Stimulated activated CD8-positive, alpha-beta memory T cell treated with anti-CD3 and anti-CD28 coated beads, Interleukin-12 subunit alpha, Interleukin-12 subunit beta, amount 100 ng/mL, for 1 hour (primary cell): ENCODE results near the gene STX16.
A peak's percentile ranks its signal among the peaks of the same experiment; 100 is the strongest.

ENCODE experiments used
- DNase-seq: peaks from one replicate; pipeline ENCODE4 v3.0.0-alpha.2; 2020; ENCODE audit warnings: low read depth

Gene STX16

GRCh38 chr20:58618351-58619076 lies 32.6 kb upstream of the STX16 start:
- DNase-seq: no peak

- DNase-seq: no peak
Measured at GRCh38 chr20:58619077-58619863, 31.8 kb upstream of the STX16 start.

DNA sequence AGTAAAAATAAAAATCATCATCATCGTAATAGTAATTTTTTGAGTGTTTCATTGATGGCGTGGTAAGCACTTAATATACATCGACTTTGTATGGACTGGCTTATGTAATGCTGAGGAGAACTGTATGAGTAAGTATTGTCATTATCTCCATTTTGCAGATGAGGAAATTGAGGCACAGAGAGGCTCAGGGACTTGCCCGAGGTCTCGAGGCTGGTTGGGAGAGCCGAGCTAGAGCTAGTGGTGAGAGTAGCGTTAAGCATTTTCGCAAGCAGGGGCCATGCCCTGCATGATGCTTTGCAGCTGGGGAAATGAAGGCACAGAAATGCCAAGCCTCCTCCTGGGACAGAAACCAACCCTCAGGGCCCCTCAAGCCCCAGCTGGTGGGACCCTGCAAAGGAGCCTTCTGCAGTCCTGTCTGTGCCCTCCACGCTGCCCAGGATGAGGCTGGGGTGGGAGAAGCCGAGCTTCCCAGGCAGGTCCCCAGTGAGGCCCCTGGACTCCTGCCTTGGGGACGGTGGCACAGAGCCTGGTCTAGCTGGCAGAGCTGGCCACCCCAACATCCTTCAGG lies 31.1 kb upstream of the STX16 start:
- DNase-seq: no peak

GRCh38 chr20:58621906-58622548 lies 29.1 kb upstream of the STX16 start:
- no peak for DNase-seq

DNA sequence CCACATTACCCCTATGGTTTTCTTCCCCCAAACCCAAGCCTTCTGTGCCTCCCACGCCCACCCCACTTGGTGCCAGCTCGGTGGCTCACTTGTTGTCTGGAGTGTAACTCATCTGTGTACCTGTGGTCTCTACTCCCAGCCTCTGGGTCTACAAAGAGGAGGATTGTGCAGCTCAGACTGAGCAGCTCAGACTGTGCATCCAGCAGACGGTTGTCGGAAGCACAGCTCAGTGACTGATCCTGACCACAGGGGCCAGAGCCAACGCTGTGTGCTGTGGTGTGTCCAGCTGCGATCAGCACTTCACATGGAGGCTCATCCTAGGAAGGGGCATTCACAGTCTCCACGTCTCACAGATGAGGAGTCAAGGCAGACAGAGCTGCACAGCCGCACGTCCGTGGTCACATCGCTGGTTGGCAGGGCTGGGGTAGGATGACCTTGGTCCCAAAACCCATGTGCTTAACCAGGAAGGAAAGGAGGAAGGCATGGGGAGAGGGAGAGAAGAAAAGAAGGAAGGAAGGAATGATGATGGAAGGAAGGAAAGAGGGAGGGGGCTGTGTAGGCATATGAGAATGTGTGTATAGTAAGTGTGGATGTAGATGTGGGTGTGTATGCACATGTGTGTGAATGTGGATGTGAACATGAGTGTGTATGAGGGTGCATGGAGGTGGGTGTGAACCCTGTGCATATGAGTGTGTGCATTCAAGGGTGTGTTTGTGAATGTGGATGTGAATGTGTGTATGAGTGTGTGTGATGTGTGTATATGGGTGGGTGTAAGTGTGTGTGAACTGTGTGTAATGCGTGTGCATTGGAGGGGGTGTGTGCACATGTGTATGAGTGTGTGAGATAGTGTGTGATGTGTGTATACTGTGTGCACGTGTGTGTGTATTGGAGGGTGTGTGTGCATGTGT lies 28.2 kb upstream of the STX16 start:
- no peak for DNase-seq

GRCh38 chr20:58623579-58624473 lies 27.3 kb upstream of the STX16 start:
- no peak for DNase-seq

DNA sequence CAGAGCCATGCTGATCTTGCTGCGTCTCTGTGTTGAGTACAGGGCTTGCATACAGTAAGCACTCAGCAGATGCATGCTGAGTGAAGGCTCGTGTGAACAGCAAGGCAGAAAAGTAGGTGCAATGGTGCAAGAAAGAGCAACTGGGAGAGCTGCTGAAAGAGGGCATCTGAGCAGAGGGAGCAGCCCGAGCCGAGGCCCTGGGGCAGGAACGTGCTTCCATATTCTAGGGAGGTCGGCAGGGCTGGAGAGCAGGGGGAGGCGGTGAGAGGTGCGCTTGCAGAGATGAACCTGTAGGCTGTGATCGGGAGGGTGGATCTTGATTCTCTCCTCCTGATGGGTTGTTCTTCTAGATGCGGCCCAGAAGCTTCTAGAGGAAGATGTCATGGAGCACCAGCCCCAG lies 26.4 kb upstream of the STX16 start:
- no peak for DNase-seq

GRCh38 chr20:58625585-58625984 lies 25.5 kb upstream of the STX16 start:
- no peak for DNase-seq

- no peak for DNase-seq
Measured at GRCh38 chr20:58626051-58626450, 25.0 kb upstream of the STX16 start.

DNA sequence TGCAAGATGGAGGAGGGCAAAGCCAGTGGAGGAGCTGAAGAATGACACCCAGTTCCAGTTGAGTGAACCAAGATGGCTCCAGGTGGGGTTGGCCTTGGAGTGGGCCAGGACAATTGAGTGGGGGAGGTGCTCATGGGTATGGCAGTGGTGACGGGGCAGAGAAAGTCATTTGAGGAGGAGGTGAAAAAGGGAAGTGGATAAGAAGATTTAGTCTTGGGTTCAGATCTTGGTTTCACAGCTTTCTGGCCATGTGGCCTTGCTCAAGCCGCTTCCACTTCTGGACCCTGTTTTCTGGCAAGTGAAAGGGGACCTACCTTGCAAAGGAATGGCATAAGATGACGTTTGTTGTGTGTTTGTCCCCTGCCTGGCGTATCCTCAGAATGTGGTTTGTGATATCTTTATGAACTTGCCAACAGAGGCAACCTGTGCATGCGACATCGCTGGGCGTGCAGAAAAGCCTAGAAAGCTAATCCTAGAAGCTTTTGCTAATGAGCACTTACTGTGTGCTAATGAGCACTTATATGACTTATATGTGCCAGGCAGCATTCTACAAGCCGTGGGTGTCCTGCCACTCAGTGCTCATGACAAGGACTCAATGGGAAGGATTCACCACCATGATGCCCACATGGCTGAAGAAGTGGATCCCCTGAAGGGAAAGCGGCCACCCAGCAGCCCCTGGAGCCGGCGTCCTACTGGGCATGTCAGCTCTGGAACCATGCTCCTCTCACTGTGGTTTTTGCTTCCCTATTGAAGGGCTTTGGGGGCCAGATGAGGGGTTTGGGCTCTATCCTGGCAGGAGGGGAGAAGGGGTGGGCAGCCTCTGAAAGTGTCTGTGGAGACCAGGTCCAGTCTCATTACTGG lies 23.6 kb upstream of the STX16 start:
- peak; percentile 18 for DNase-seq

GRCh38 chr20:58628491-58629214 lies 22.4 kb upstream of the STX16 start:
- no peak for DNase-seq

- DNase-seq: no peak
Measured at GRCh38 chr20:58629215-58629580, 21.9 kb upstream of the STX16 start.

DNA sequence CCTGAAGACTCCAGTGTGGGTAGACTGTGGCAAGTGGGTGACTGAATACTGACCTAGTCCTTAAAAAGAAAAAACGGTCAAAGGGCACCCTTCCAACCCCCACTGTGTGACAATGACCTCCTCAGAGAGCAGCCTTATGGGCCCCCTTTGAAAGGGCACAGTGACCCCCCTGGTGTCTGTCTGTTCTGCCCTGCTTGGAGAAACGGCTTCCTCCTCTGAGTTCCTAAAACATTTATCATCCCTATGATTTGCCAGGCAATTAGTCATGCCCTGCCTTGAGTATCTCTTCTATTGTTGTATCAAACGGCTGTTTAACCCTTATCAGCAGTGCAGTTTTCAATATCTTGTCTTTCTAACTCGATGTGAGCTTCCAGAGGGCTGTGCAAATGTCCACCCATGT lies 21.0 kb upstream of the STX16 start:
- DNase-seq: no peak

DNA sequence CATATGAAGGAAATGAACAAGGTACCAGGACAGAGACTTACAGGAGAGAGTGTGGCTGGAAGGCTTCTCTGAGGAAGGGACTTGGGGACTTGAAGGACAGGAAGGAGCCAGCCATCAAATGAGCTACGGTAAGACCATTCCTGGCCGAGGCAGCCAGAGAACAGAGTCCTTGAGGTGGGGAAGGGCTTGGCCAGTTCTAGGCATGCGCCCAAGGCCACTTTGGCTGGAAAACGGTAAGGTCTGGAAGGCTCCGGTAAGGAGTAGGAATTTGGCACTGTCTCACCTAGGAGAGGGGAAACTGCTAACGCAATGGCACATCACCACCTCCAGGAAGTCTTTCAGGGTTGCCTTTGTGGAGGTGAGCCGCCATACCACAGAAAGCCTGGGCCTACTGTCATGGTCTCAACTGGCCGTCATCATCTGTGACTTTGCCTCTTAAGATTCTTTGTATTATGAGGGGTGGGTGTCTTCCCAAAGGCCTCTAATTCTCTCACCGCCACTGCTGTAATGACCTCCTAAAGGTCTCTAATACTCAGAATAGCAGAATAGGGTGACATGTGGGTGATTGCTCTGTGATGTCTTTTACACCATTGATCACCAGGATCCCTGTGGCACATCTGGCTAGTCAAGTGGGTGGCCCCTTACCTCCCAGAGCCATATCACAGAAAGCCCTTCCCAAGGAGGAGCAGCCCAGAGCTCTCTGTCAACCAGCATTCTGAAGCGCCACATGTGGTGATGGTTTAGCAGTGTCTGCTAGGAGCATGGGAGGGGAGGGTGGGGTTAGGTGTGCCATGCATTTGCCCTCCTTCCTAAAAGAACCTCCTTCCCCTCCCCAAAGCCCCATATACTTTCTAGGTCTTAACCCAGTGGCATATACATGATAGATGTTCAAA lies 17.7 kb upstream of the STX16 start:
- DNase-seq: no peak

- no peak for DNase-seq
Measured at GRCh38 chr20:58634059-58634458, 17.0 kb upstream of the STX16 start.

GRCh38 chr20:58634521-58635278 lies 16.4 kb upstream of the STX16 start:
- DNase-seq: no peak

GRCh38 chr20:58635279-58635665 lies 15.8 kb upstream of the STX16 start:
- no peak for DNase-seq
